Subcutaneous adipose tissue (tissue), 4 donors: ENCODE results near the gene PCDHB13. TPM values are rescaled to one million over a fixed set of nuclear protein-coding genes. Genes with fewer than 3 reads are reported as not detected.

Source experiments
- total RNA-seq, 4 donors: library from RNA; depleted of rRNA; stranded (reverse); fragments of >200 nt; gene quantifications; one replicate each; pipeline ENCODE4 v1.1.0, GENCODE V29; 2016
- TF ChIP-seq, protein P1 (sequence below): fragments of 450-650 bp; IDR thresholded peaks from one replicate; pipeline ENCODE4 v1.5.1; 2016; ENCODE audit warnings: low read depth, mild to moderate bottlenecking, control low read depth, antibody characterized with exemption, moderate library complexity

The PCDHB13 gene
- total RNA-seq, 4 donors from 2014 or later: 1.9 to 3.8 (median 2.8) TPM

DNA sequence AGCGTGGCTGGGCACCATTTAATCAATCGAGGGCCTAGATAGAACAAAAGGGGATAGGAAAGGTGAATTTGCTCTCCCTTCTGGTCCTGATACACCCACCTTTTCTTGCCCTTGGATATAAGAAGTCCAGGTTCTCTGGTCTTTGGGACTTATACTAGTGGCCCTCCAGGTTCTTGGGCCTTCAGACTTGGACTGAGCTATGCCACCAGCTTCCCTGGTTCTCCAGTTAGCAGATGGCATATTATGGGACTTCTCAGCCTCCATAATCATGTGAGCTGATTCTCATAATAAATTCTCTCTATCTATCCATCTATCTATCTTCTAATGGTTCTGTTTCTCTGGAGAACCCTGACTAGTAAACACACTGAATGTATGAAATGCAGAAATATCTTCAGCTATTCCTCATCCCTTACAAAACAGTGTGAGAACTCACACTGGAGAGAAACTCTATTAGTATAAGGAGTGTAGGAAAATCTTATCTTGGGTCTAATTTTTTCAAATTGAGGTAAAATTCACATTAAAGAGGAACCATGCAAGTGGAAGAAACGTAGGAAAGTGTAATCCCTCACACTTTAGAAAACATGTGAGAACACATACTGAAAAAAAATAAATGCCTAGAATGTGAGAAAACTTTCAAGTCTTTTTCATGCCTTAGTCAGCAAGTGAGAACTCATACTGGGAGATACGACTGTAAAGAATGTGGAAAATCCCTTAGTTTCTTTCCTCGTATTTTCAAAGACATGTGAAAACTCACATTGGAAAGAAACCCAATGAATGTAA, 46.9 kb downstream of the PCDHB13 start:
- TF ChIP-seq, protein P1, sequence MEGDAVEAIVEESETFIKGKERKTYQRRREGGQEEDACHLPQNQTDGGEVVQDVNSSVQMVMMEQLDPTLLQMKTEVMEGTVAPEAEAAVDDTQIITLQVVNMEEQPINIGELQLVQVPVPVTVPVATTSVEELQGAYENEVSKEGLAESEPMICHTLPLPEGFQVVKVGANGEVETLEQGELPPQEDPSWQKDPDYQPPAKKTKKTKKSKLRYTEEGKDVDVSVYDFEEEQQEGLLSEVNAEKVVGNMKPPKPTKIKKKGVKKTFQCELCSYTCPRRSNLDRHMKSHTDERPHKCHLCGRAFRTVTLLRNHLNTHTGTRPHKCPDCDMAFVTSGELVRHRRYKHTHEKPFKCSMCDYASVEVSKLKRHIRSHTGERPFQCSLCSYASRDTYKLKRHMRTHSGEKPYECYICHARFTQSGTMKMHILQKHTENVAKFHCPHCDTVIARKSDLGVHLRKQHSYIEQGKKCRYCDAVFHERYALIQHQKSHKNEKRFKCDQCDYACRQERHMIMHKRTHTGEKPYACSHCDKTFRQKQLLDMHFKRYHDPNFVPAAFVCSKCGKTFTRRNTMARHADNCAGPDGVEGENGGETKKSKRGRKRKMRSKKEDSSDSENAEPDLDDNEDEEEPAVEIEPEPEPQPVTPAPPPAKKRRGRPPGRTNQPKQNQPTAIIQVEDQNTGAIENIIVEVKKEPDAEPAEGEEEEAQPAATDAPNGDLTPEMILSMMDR: no peak

DNA sequence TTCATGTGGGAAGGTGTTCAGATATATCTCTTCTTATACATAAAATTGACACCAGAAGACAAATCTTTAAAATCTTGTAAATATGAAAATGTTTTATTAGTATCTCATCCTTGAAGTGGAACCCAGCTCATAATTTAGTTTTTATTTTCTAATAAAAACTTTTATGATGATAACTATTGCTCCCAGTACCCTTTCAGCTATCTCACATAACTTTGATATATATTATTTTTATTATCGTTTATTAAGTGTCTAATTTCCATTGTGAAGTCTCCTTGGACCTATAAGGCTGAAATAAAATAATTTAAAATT, 47.5 kb downstream of the PCDHB13 start:
- TF ChIP-seq, protein P1: no peak

Other genes with a start within 250 kb of the PCDHB13 start
- 1 to 10 TPM in 1 of 4 donors, under 1 TPM in 3; 0.49 to 1.1 (median 0.81) TPM for gene PCDHAC2, start 247.4 kb upstream of the PCDHB13 start, total RNA-seq
- not detected for gene PCDHB1, start 162.5 kb upstream of the PCDHB13 start, total RNA-seq
- 1 to 10 TPM; 1.8 to 3.2 (median 2.1) TPM for gene PCDHB2, start 119.3 kb upstream of the PCDHB13 start, total RNA-seq
- 1 to 10 TPM in 3 of 4 donors, under 1 TPM in 1; 0.85 to 3.8 (median 2.4) TPM for gene PCDHB3, start 113.4 kb upstream of the PCDHB13 start, total RNA-seq
- 1 to 10 TPM; 2.0 to 7.0 (median 4.1) TPM for gene PCDHB4, start 92.1 kb upstream of the PCDHB13 start, total RNA-seq
- 1 to 10 TPM in 2 of 4 donors, under 1 TPM in 2; 0.33 to 3.4 (median 1.6) TPM for gene PCDHB5, start 78.7 kb upstream of the PCDHB13 start, total RNA-seq
- 1 to 10 TPM in 1 of 4 donors, under 1 TPM in 2, not detected in 1; 0.85 to 1.3 (median 0.94) TPM for gene PCDHB6, start 63.9 kb upstream of the PCDHB13 start, total RNA-seq
- gene PCDHB7, start 41.3 kb upstream of the PCDHB13 start, total RNA-seq: 1 to 10 TPM in 3 of 4 donors, under 1 TPM in 1; 0.49 to 1.5 (median 1.3) TPM
- 1 to 10 TPM in 1 of 4 donors, under 1 TPM in 3; 0.38 to 1.1 (median 0.67) TPM for gene PCDHB8, start 36.1 kb upstream of the PCDHB13 start, total RNA-seq
- 1 to 10 TPM; 2.2 to 4.9 (median 2.7) TPM for gene PCDHB16, start 31.5 kb upstream of the PCDHB13 start, total RNA-seq
- 1 to 10 TPM; 1.0 to 2.4 (median 2.1) TPM for gene PCDHB9, start 26.8 kb upstream of the PCDHB13 start, total RNA-seq
- gene PCDHB10, start 21.6 kb upstream of the PCDHB13 start, total RNA-seq: 1 to 10 TPM; 2.4 to 4.7 (median 2.4) TPM
- 1 to 10 TPM; 1.4 to 3.5 (median 2.1) TPM for gene PCDHB11, start 14.3 kb upstream of the PCDHB13 start, total RNA-seq
- 1 to 10 TPM; 1.0 to 3.1 (median 2.3) TPM for gene PCDHB12, start 5.2 kb upstream of the PCDHB13 start, total RNA-seq
- 1 to 10 TPM; 1.8 to 3.8 (median 2.1) TPM for gene PCDHB14, start 9.4 kb downstream of the PCDHB13 start, total RNA-seq
- 1 to 10 TPM in 2 of 4 donors, under 1 TPM in 2; 0.34 to 1.9 (median 0.96) TPM for gene PCDHB15, start 31.5 kb downstream of the PCDHB13 start, total RNA-seq
- 1 to 10 TPM in 2 of 4 donors, under 1 TPM in 2; 0.85 to 2.3 (median 1.0) TPM for gene SLC25A2, start 90.1 kb downstream of the PCDHB13 start, total RNA-seq
- gene TAF7, start 106.9 kb downstream of the PCDHB13 start, total RNA-seq: 10 to 100 TPM; 41.1 to 77.9 (median 50.1) TPM
- gene PCDHGA1, start 116.6 kb downstream of the PCDHB13 start, total RNA-seq: under 1 TPM; under 0.01 to 0.38 (median 0.33) TPM
- 1 to 10 TPM; 2.3 to 6.5 (median 2.6) TPM for gene PCDHGA2, start 124.8 kb downstream of the PCDHB13 start, total RNA-seq
- gene PCDHGA3, start 129.9 kb downstream of the PCDHB13 start, total RNA-seq: 1 to 10 TPM; 1.8 to 3.6 (median 2.4) TPM
- gene PCDHGB1, start 136.2 kb downstream of the PCDHB13 start, total RNA-seq: 1 to 10 TPM in 3 of 4 donors, under 1 TPM in 1; 0.75 to 2.3 (median 1.5) TPM
- 1 to 10 TPM; 2.7 to 4.0 (median 3.5) TPM for gene PCDHGA4, start 141.1 kb downstream of the PCDHB13 start, total RNA-seq
- 1 to 10 TPM; 2.1 to 5.3 (median 3.8) TPM for gene PCDHGB2, start 146.1 kb downstream of the PCDHB13 start, total RNA-seq
- gene PCDHGA5, start 150.2 kb downstream of the PCDHB13 start, total RNA-seq: 1 to 10 TPM; 2.7 to 5.8 (median 3.3) TPM
- gene PCDHGB3, start 156.3 kb downstream of the PCDHB13 start, total RNA-seq: 1 to 10 TPM; 1.5 to 4.4 (median 1.9) TPM
- 1 to 10 TPM; 3.1 to 6.2 (median 3.4) TPM for gene PCDHGA6, start 160.0 kb downstream of the PCDHB13 start, total RNA-seq
- 1 to 10 TPM; 1.8 to 5.1 (median 3.7) TPM for gene PCDHGA7, start 168.8 kb downstream of the PCDHB13 start, total RNA-seq
- 1 to 10 TPM; 2.3 to 4.1 (median 3.1) TPM for gene PCDHGB4, start 173.8 kb downstream of the PCDHB13 start, total RNA-seq
- gene PCDHGA8, start 178.7 kb downstream of the PCDHB13 start, total RNA-seq: 1 to 10 TPM; 1.5 to 2.8 (median 1.5) TPM
- 1 to 10 TPM; 5.3 to 7.0 (median 6.7) TPM for gene PCDHGB5, start 184.0 kb downstream of the PCDHB13 start, total RNA-seq
- gene PCDHGA9, start 188.9 kb downstream of the PCDHB13 start, total RNA-seq: 1 to 10 TPM; 4.1 to 8.3 (median 5.6) TPM
- 1 to 10 TPM; 4.6 to 7.7 (median 5.8) TPM for gene PCDHGB6, start 194.1 kb downstream of the PCDHB13 start, total RNA-seq
- 1 to 10 TPM; 4.4 to 6.0 (median 4.6) TPM for gene PCDHGA10, start 199.1 kb downstream of the PCDHB13 start, total RNA-seq
- gene PCDHGB7, start 203.8 kb downstream of the PCDHB13 start, total RNA-seq: 10 to 100 TPM in 1 of 4 donors, 1 to 10 TPM in 3; 7.2 to 10.4 (median 8.2) TPM
- 1 to 10 TPM; 3.4 to 6.2 (median 4.2) TPM for gene PCDHGA11, start 207.1 kb downstream of the PCDHB13 start, total RNA-seq
- 1 to 10 TPM; 3.8 to 9.2 (median 5.7) TPM for gene PCDHGA12, start 216.6 kb downstream of the PCDHB13 start, total RNA-seq